ENCODE results near the gene TULP4.

Gene TULP4

DNA sequence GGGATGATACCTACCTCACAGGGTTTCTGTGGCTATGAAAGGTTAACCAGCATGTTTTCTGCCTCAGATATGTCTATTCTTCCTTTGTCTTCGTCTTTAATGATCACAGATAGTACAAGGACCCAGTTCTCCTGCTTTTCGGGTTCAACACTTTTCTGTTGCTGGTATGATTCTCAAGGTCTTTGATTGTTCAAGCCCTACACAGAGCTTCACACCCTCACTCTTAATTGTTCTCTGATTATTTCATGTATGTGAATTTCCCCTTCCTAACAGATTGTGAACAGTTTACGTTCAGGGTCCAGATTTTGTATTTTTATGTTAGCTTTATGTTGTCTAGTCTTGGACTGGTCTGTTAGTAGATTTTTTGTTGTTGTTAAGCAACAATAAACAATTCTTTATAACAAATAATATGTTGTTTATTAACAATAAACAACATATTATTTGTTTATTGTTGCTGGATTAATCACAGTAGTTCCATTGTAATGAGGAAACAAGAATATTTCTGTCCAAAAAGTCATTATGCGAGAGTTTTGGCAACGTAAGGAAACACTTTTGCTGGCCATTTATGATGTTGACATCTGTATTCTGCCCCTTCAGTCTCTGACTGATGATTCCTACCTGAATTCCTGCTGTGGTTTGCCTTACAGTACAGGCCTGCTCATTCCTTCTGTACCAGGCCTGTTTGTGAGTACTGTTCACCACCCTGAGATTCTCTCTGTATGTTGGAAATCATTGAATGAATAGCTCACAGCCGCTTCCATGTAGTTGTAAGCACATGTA, 27.2 kb upstream of the TULP4 start:
- no peak for TF ChIP-seq CTCF (conservative IDR thresholded peaks at IDR 0.05; ENCODE audit: low read depth)
- ChIA-PET CTCF (interaction anchor here (0.7 kb wide), 1 partner anchor 412 kb away, joined by 4 read pairs; no protein-coding TSS in a partner anchor), POLR2A (ENCODE audit: low non-redundant PET) (no interaction called here)
- no peak for DNase-seq (ENCODE audit: low spot score)
- no peak overlapping the region for H3K27ac ChIP-seq

DNA sequence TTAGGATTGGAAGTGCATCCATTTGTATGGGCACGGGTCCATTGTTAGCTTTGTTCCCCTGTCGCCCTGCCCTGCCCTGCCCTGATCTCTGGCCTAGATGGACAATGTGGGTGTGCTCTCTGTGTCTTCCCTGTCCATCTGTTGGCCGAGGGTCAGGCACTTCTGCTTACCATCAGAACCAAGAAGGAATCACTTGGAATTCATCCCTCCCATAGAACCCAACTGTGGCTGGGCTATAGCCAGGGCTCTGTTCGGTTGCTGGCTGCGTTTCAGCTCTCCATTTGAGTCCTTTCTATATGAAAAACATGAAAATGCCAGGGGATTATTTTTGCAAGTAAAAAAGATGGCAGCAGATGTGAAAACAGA, 26.6 kb upstream of the TULP4 start:
- no peak overlapping the region for H3K27ac ChIP-seq
- ChIA-PET CTCF (no interaction called here), POLR2A (ENCODE audit: low non-redundant PET) (no interaction called here)
- no peak for TF ChIP-seq CTCF (conservative IDR thresholded peaks at IDR 0.05; ENCODE audit: low read depth)
- no peak for DNase-seq (ENCODE audit: low spot score)

- POLR2A ChIA-PET (ENCODE audit: low non-redundant PET) = no interaction called here
- CTCF ChIA-PET = interaction anchor here (0.5 kb wide), 1 partner anchor 10 kb away, joined by 5 read pairs; no protein-coding TSS in a partner anchor
- no peak for TF ChIP-seq CTCF (conservative IDR thresholded peaks at IDR 0.05; ENCODE audit: low read depth)
- DNase-seq (ENCODE audit: low spot score) = no peak
- H3K27ac ChIP-seq = no peak overlapping the region
Observed at GRCh38 chr6:158286413-158286812, 25.9 kb upstream of the TULP4 start.

- no peak for TF ChIP-seq CTCF (conservative IDR thresholded peaks at IDR 0.05; ENCODE audit: low read depth)
- H3K27ac ChIP-seq = no peak overlapping the region
- no peak for DNase-seq (ENCODE audit: low spot score)
- ChIA-PET POLR2A (ENCODE audit: low non-redundant PET) (no interaction called here), CTCF (no interaction called here)
Observed at GRCh38 chr6:158287047-158287446, 25.2 kb upstream of the TULP4 start.

GRCh38 chr6:158290040-158290439, 22.2 kb upstream of the TULP4 start:
- no peak for TF ChIP-seq CTCF (conservative IDR thresholded peaks at IDR 0.05; ENCODE audit: low read depth)
- CTCF ChIA-PET = no interaction called here
- POLR2A ChIA-PET (ENCODE audit: low non-redundant PET) = no interaction called here
- no peak overlapping the region for H3K27ac ChIP-seq
- no peak for DNase-seq (ENCODE audit: low spot score)

GRCh38 chr6:158290659-158291058, 21.6 kb upstream of the TULP4 start:
- no peak for TF ChIP-seq CTCF (conservative IDR thresholded peaks at IDR 0.05; ENCODE audit: low read depth)
- no peak for DNase-seq (ENCODE audit: low spot score)
- ChIA-PET CTCF (no interaction called here), POLR2A (ENCODE audit: low non-redundant PET) (no interaction called here)
- no peak overlapping the region for H3K27ac ChIP-seq
